HG03575 (cell line): ENCODE data around the gene ST6GALNAC3.
"Not testable (repeated sequence)": the region's sequence is repeated elsewhere in the genome, so short reads cannot be mapped to it uniquely, and the experiment has no call there.

Experiments
- ATAC-seq: cut with Tn5 transposase; IDR thresholded peaks from one replicate; pipeline ENCODE4 v1.9.1; 2021; ENCODE audit not compliant: unreplicated experiment, insufficient number of reproducible peaks, low FRiP score; ENCODE audit errors: extremely low read depth

ST6GALNAC3 gene

DNA sequence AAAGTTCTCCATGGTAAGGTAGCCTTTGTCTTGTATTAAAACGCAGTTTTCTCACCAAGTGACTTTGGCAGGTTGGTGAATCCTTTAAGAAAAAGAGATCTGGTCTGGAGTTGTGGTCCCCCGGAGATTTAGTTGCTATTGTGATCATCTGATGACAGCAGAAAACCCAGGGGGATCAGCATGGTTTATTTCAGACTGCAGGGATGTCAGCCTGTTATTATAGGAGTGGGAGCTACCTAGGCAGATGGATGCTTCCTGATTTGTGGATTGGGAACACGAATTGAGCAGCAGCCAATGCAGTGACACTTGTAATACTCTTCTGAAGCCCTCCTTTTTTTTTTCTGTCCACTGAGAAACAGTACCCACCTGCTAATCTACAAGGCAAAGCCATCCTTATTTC, 150.2 kb downstream of the ST6GALNAC3 start:
- no peak for ATAC-seq

DNA sequence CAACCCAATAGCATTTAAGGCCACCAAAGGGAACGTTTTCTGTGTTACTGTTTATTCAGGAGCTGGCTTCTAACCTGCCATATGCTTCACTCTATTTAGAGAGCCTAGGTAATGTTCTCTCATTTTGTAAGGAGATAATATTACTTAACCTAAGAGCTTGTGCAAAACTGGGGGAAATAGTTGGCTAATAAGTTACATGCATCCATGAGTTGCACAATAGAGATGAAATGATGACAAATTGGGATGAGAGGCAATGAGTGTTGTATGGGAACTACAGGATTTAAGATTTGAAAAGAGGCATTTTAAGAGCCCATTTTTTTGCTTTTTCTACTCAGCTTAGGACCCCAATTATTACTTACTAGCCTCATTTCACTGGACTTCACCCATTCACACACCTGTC, 151.0 kb downstream of the ST6GALNAC3 start:
- no peak for ATAC-seq

DNA sequence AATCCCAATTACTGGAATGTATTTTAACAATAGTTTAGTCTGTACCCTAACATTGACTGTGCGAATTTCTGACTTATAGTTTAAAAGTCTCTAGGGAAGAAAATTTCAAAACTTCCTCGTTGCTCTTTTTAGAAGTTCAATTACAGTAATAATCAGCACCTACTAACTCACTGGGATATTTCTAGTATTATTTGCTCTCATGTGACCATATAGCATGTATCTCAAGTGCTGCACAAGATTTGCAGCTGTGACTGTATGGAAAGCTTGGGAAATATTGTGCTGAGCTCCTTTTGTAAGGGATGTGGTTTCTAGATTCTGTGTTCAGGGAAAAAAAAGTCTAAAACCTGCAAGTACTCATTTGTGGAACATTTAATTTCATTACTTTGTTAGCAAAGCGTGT, 153.1 kb downstream of the ST6GALNAC3 start:
- no peak for ATAC-seq

DNA sequence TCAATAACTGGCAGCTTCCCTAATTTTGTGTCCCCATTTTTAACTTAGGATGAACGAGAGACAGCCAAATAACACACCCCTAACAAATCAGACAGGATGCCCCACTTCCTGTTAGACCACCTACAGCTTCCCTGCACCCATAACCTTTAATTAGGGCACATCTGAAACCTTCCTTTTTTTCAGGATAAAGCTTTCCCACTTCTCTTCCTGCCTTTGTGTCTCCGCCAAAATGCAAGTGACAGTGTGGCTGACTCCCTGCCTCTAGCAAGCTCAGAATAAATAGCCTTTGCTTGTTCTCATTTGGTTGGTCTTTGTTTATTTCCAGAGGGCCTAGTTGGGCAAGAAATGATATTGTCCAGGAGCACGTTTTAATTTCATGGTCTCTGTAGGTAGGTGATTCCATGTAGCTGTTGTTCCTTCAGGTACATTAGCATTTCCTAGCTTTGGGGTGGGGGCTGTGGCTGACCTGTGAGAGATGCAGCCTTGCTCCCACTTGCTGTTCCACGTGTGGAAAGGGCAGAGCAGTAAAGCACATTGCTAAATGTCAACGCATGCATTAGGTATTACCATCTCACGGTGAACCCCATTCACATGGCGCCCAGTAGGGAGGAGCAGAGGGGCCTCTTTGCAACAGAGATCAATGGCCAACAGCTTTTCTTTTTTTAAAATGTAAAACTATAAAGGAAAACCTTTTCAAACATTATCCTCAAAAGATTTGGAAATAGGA, 154.9 kb downstream of the ST6GALNAC3 start:
- no peak for ATAC-seq

DNA sequence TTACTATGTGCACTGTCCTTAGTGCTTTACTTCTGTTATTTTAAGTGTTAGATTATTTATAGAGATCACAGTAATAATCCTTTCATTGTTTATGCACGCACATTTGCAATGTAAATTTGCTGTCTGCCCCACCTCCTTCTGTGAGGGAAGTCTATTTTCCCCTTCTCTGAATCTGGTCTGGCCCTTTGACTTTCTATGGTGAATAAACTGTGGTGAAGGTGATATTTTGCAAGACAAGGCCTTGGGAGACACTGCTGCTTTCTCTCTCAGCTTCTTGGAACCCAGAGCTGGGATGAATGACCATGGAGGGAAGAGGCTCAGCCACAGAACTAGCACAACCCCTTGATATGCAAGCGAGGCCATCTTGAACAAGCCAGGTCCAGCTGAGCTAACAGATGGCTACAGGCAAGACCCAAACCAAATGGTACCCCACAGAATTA, 156.3 kb downstream of the ST6GALNAC3 start:
- no peak for ATAC-seq

- no peak for ATAC-seq
These were observed 156.8 kb downstream of the ST6GALNAC3 start for GRCh38 chr1:76231320-76231719.

DNA sequence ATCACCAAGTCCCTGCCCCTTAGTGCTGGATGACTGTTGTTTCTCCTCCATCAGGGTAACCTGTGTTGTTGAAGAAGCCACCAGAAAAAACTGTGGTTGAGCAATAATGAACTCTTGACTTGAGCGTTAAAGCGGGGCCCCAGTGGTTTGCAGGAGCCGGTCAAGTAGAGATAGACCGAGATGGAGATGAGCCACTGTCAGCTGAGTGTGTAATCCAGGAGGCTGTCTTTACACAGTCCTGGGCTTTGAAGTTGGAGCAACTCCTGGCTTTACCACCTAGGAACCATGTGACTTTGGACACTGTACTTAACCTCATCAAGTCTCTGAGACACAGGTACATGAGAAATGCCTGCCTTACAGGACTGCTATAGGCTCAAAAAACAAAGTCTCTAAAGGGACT, 158.1 kb downstream of the ST6GALNAC3 start:
- no peak for ATAC-seq

- ATAC-seq = no peak
These were observed 159.5 kb downstream of the ST6GALNAC3 start for GRCh38 chr1:76234061-76234460.

- ATAC-seq = no peak
These were observed 162.7 kb downstream of the ST6GALNAC3 start for GRCh38 chr1:76237211-76237610.

DNA sequence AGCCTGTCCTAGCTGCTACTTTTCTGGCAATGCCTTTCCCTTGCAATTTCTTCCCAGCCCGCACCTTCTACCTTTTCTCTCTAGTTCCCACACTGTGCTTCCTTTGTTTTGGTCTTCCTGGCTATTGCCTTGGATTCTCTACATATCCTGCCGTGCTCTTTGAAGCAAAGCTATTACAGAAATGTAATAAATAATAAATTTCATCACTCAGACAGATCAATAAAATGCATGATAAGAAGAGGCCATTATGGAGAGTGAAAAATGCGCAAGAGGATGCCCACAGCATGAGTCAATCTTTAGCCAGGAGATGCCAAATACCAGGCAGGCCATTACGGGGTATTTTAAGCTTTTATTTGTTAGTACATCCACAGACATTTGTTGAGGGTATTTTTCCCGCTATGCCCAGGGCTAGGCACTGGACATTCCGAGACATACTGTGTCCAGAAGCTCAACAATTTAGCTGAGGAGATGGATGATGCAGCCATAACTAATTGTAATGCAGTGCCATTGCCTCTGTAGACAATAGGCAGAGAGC, 163.6 kb downstream of the ST6GALNAC3 start:
- no peak for ATAC-seq

DNA sequence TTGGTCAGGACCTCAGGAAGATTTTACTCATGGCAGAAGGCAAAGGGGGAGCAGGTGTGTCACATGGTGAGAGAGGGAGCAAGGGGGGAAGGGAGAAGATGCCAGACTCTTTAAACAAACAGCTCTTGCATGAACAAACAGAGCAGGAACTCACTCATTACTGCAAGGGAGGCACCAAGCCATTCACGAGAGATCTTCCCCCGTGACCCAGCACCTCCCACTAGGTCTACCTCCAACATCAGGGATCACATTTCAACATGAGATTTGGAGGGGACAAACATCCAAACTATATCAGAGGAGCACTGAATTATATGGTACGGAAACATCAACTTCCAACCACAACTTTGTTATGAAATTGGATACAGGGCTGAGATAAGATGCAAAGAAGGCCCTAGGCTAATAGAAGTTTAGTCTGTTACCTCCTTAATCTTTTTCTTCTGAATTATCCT, 164.9 kb downstream of the ST6GALNAC3 start:
- no peak for ATAC-seq

- ATAC-seq = no peak
These were observed 165.8 kb downstream of the ST6GALNAC3 start for GRCh38 chr1:76240316-76240715.

DNA sequence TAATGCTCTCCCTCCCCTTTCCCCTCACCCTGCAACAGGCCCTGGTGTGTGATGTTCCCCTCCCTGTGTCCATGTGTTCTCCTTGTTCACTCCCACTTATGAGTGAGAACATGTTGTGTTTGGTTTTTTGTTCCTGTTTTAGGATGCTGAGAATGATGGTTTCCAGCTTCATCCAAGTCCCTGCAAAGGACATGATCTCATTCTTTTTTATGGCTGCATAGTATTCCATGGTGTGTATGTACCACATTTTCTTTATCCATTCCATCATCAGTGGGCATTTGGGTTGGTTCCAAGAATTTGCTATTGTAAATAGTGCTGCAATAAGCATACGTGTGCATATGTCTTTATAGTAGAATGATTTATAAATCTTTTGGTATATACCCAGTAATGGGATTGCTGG, 168.0 kb downstream of the ST6GALNAC3 start:
- not testable (repeated sequence) for ATAC-seq

DNA sequence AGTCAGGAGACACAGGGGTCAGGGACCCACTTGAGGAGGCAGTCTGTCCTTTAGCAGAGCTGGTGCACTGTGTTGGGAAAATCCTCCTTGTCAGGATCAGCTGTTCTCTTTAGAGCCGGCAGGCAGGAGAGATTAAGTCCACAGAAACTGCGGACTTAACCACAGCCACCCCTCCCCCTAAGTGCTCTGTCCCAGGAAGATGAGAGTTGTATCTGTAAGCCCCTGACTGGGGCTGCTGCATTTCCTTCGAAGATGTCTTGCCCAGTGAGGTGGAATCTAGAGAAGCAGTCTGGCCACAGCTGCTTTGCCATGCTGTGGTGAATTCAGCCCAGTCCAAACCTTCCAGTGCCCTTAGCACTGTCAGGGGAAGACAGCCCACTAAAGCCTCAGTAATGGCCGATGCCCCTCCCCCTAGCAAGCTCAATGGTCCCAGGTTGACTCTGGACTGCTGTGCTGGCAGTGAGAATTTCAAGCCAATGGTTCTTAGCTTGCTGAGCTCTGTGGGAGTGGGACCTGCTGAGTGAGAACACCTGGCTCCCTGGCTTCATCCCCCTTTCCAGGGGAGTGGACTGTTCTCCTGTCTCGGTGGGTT, 172.8 kb downstream of the ST6GALNAC3 start:
- ATAC-seq = no peak

GRCh38 chr1:76250271-76250670, 175.7 kb downstream of the ST6GALNAC3 start:
- ATAC-seq = no peak

DNA sequence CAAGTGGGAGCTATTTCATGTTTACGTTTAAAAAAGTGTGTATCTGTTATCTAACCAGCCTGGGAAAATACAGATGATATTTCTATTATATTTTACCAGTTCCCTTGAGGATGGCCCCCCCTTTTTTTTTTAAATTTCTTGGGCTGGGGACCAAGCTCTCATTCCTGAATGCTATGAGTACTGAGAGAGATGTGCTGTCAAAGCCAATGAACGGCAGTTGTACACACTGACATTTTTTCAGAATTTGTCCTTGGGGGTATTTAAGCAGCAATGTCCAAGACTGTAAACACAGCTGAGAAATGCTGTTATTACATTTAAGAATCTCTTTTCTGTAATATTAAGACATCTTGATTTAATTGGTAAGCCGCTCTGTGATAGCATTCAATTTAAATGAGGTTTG, 177.9 kb downstream of the ST6GALNAC3 start:
- no peak for ATAC-seq

DNA sequence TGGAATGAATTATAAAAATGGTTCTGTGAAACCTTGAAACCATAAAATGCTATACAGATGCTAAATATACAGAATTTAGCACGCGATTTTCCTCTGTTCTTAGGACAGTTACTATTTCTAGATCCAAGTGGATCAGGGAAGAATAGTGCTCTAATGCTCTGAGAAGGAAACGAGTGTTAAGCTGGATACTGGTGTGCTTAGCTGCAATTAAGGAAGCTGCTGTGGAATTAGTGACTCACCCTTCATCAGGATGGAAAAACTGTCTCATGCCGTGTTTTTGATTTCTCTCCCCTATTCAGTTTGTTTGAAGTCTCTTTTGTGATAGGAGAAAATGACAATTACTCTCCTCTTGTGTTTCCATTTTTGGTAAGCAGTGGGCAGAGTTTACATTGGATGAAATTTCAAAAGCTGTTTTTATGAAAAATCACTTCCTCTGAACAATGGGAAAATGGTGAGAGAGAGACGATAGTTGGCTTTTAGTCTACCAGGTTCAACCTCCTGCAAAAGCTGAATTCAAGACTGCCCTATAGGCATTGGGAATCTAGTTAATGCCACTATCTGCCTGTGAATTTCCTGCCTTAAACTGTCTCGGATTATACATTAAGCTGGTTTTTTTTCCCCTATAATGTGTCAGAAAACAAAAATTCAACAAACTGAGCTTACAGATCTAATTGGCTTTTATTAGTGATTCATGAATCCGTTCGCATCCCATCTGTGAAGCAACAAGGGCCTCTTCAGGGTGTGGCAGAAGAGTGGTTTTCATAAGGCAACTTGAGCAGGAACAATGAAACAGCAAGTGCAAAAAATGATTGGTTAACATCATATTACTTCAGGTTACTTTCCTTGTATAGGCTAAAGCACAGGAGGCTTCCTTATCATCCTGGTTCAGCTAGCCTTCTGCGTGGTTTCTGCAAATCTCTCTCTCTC, 179.8 kb downstream of the ST6GALNAC3 start:
- ATAC-seq = no peak

DNA sequence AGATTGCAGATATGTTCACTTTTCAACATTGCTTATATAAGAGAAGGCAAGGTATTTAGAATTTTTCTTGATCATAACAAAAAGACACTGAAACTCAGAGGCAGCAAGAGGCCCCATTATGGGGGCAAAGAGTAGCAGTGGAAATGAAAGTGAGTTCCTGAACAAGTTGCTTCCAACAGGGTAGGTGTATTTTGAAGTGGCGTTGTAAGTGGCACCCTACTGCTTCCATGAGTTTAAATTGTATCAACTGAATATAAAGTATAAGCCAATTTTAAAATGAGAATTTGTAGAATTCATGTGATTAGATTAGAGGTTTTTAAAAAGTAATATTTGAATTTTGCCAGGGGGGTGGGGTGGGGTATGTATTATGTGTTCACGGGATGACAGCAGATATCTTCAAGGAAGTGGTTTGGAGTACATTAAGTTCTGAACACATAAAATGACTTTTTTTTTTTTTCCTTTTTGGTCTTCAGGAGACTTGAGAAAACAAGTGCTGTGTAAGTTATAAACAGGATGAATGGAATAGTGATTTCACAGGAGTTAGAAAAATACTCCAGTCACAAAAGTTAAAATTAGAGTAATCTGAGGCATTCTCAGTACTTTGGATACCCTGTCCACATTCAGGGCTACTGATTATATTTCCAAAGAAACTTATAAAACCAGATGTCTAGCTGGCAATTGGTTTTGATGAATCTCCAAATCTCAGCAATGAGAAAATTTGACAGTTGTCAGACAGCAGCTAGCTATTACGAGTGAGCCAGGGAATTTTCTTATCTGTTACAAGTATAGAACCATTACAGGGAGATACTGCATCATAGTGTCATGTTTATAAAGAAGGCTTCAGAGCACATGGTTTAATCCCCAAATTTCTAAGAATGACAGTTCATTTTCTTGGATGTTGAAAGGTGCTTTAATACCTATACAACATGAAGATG, 182.0 kb downstream of the ST6GALNAC3 start:
- ATAC-seq = no peak
